HG02970 (cell line): ENCODE data around the gene ARPC1A.
"Not testable (repeated sequence)": the region's sequence is repeated elsewhere in the genome, so short reads cannot be mapped to it uniquely, and the experiment has no call there.

Experiments
- ATAC-seq: cut with Tn5 transposase; IDR thresholded peaks from one replicate; pipeline ENCODE4 v1.9.1; 2021; ENCODE audit warnings: mild to moderate bottlenecking, moderate library complexity, moderate number of reproducible peaks; ENCODE audit not compliant: unreplicated experiment, low FRiP score

Gene ARPC1A

GRCh38 chr7:99404977-99405320 is 79.3 kb downstream of the ARPC1A start:
- no peak for ATAC-seq

GRCh38 chr7:99406557-99406956 is 80.9 kb downstream of the ARPC1A start:
- no peak for ATAC-seq

- peak; percentile 3 for ATAC-seq
Observed at GRCh38 chr7:99407872-99408378, 82.2 kb downstream of the ARPC1A start.

GRCh38 chr7:99408379-99409191 is 82.9 kb downstream of the ARPC1A start, which contains the start of the genes BUD31 and PDAP1:
Gene BUD31 (plus strand): TSS chr7:99408969. CDS start chr7:99411093, 2,124 bp downstream.
Gene PDAP1 (minus strand): TSS chr7:99408597. CDS start chr7:99408548, 49 bp downstream.
- peak; percentile 79 for ATAC-seq

- no peak for ATAC-seq
Observed at GRCh38 chr7:99409192-99409572, 83.5 kb downstream of the ARPC1A start.

- ATAC-seq, result no peak
Observed at GRCh38 chr7:99409806-99410205, 84.1 kb downstream of the ARPC1A start.

- ATAC-seq, result no peak
Observed at GRCh38 chr7:99410635-99411034, 84.9 kb downstream of the ARPC1A start.

GRCh38 chr7:99415513-99416127 is 89.9 kb downstream of the ARPC1A start:
- ATAC-seq, result not testable (repeated sequence)
